ENCODE results near the gene TOM1.
A peak's percentile ranks its signal among the peaks of the same experiment; 100 is the strongest.

TOM1 gene

GRCh38 chr22:35329114-35329847, 29.6 kb downstream of the TOM1 start:
- H3K36me3 ChIP-seq (ENCODE audit: low read depth), result peaks cover 16% of the 10 kb centered on the region; the same call in 1 of the 2 replicates
- H3K4me1 ChIP-seq (ENCODE audit: insufficient read depth, poor library complexity, severe bottlenecking), result no peaks in the 10 kb centered on the region
- H3K27me3 ChIP-seq (ENCODE audit: insufficient read depth, poor library complexity, severe bottlenecking), result no peaks in the 10 kb centered on the region
- TF ChIP-seq CTCF (IDR thresholded peaks at IDR 0.05; ENCODE audit: poor library complexity, severe bottlenecking), result peak; percentile 14
- no peak for ATAC-seq (ENCODE audit: low read depth)
- H3K4me3 ChIP-seq (ENCODE audit: severe bottlenecking), result no peak overlapping the region
- H3K9me3 ChIP-seq (ENCODE audit: severe bottlenecking), result no peaks in the 10 kb centered on the region
- no peak for DNase-seq (ENCODE audit: low spot score)
- no peak overlapping the region for H3K27ac ChIP-seq (ENCODE audit: poor library complexity, severe bottlenecking)

- ATAC-seq (ENCODE audit: low read depth) (peak; percentile 40; the same call in 1 of the 3 replicates), DNase-seq (ENCODE audit: low spot score) (no peak)
- H3K4me3 ChIP-seq (ENCODE audit: severe bottlenecking), result no peak overlapping the region
- peak overlapping the region; percentile 10 for H3K27ac ChIP-seq (ENCODE audit: poor library complexity, severe bottlenecking)
- no peaks in the 10 kb centered on the region for H3K9me3 ChIP-seq (ENCODE audit: severe bottlenecking)
- peaks cover 10% of the 10 kb centered on the region; the same call in 1 of the 2 replicates for H3K36me3 ChIP-seq (ENCODE audit: low read depth)
- no peaks in the 10 kb centered on the region for H3K4me1 ChIP-seq (ENCODE audit: insufficient read depth, poor library complexity, severe bottlenecking)
- H3K27me3 ChIP-seq (ENCODE audit: insufficient read depth, poor library complexity, severe bottlenecking), result no peaks in the 10 kb centered on the region
- TF ChIP-seq CTCF (IDR thresholded peaks at IDR 0.05; ENCODE audit: poor library complexity, severe bottlenecking), result no peak
These were observed 30.7 kb downstream of the TOM1 start for GRCh38 chr22:35330258-35330861.

GRCh38 chr22:35332278-35332677, 32.6 kb downstream of the TOM1 start:
- Histone ChIP-seq H3K27ac (ENCODE audit: poor library complexity, severe bottlenecking) (no peak overlapping the region), H3K36me3 (ENCODE audit: low read depth) (peaks cover 9% of the 10 kb centered on the region; the same call in 1 of the 2 replicates), H3K9me3 (ENCODE audit: severe bottlenecking) (no peaks in the 10 kb centered on the region), H3K27me3 (ENCODE audit: insufficient read depth, poor library complexity, severe bottlenecking) (no peaks in the 10 kb centered on the region), H3K4me3 (ENCODE audit: severe bottlenecking) (no peak overlapping the region), H3K4me1 (ENCODE audit: insufficient read depth, poor library complexity, severe bottlenecking) (no peaks in the 10 kb centered on the region)
- no peak for TF ChIP-seq CTCF (IDR thresholded peaks at IDR 0.05; ENCODE audit: poor library complexity, severe bottlenecking)
- DNase-seq (ENCODE audit: low spot score) (no peak), ATAC-seq (ENCODE audit: low read depth) (no peak)

- DNase-seq (ENCODE audit: low spot score) (no peak), ATAC-seq (ENCODE audit: low read depth) (no peak)
- Histone ChIP-seq H3K4me1 (ENCODE audit: insufficient read depth, poor library complexity, severe bottlenecking) (no peaks in the 10 kb centered on the region), H3K27ac (ENCODE audit: poor library complexity, severe bottlenecking) (no peak overlapping the region), H3K36me3 (ENCODE audit: low read depth) (peaks cover 6% of the 10 kb centered on the region; the same call in 1 of the 2 replicates), H3K4me3 (ENCODE audit: severe bottlenecking) (no peak overlapping the region), H3K27me3 (ENCODE audit: insufficient read depth, poor library complexity, severe bottlenecking) (no peaks in the 10 kb centered on the region), H3K9me3 (ENCODE audit: severe bottlenecking) (no peaks in the 10 kb centered on the region)
- TF ChIP-seq CTCF (IDR thresholded peaks at IDR 0.05; ENCODE audit: poor library complexity, severe bottlenecking), result no peak
These were observed 33.5 kb downstream of the TOM1 start for GRCh38 chr22:35333220-35333619.

GRCh38 chr22:35334004-35334403, 34.3 kb downstream of the TOM1 start:
- H3K9me3 ChIP-seq (ENCODE audit: severe bottlenecking), result no peaks in the 10 kb centered on the region
- no peaks in the 10 kb centered on the region for H3K27me3 ChIP-seq (ENCODE audit: insufficient read depth, poor library complexity, severe bottlenecking)
- no peaks in the 10 kb centered on the region for H3K4me1 ChIP-seq (ENCODE audit: insufficient read depth, poor library complexity, severe bottlenecking)
- H3K36me3 ChIP-seq (ENCODE audit: low read depth), result peaks cover 6% of the 10 kb centered on the region; the same call in 1 of the 2 replicates
- H3K27ac ChIP-seq (ENCODE audit: poor library complexity, severe bottlenecking), result no peak overlapping the region
- no peak for ATAC-seq (ENCODE audit: low read depth)
- DNase-seq (ENCODE audit: low spot score), result no peak
- TF ChIP-seq CTCF (IDR thresholded peaks at IDR 0.05; ENCODE audit: poor library complexity, severe bottlenecking), result no peak
- no peak overlapping the region for H3K4me3 ChIP-seq (ENCODE audit: severe bottlenecking)
